ENCODE results near the gene TEX26. TPM values are rescaled to one million over a fixed set of nuclear protein-coding genes. Genes with fewer than 3 reads are reported as not detected.

TEX26 gene
- total RNA-seq, 1 donor, result not detected

GRCh38 chr13:30968846-30969245, 36.4 kb downstream of the TEX26 start:
- Histone ChIP-seq H3K36me3 (ENCODE audit: insufficient read depth, low read length) (no peaks in the 10 kb centered on the region), H3K4me2 (ENCODE audit: insufficient read depth, low read length) (no peak overlapping the region), H3K27me3 (ENCODE audit: insufficient read depth, low read length) (peaks cover 5% of the 10 kb centered on the region), H3K27ac (ENCODE audit: low read depth, low read length) (no peak overlapping the region), H3K4me1 (ENCODE audit: insufficient read depth, low read length) (peaks cover 20% of the 10 kb centered on the region), H2AFZ (ENCODE audit: low read length) (no peak overlapping the region), H4K20me1 (ENCODE audit: insufficient read depth, low read length) (no peaks in the 10 kb centered on the region), H3K9me3 (ENCODE audit: low read depth, low read length) (no peaks in the 10 kb centered on the region), H3K79me2 (ENCODE audit: insufficient read depth, low read length) (no peaks in the 10 kb centered on the region), H3K4me3 (ENCODE audit: insufficient read depth, low read length) (no peak overlapping the region)
- DNase-seq (ENCODE audit: insufficient read length, low spot score, missing footprints), result no peak
- TF ChIP-seq, protein P1, sequence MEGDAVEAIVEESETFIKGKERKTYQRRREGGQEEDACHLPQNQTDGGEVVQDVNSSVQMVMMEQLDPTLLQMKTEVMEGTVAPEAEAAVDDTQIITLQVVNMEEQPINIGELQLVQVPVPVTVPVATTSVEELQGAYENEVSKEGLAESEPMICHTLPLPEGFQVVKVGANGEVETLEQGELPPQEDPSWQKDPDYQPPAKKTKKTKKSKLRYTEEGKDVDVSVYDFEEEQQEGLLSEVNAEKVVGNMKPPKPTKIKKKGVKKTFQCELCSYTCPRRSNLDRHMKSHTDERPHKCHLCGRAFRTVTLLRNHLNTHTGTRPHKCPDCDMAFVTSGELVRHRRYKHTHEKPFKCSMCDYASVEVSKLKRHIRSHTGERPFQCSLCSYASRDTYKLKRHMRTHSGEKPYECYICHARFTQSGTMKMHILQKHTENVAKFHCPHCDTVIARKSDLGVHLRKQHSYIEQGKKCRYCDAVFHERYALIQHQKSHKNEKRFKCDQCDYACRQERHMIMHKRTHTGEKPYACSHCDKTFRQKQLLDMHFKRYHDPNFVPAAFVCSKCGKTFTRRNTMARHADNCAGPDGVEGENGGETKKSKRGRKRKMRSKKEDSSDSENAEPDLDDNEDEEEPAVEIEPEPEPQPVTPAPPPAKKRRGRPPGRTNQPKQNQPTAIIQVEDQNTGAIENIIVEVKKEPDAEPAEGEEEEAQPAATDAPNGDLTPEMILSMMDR (IDR thresholded peaks at IDR 0.05; ENCODE audit: extremely low read depth, low read depth, low read length), result no peak

DNA sequence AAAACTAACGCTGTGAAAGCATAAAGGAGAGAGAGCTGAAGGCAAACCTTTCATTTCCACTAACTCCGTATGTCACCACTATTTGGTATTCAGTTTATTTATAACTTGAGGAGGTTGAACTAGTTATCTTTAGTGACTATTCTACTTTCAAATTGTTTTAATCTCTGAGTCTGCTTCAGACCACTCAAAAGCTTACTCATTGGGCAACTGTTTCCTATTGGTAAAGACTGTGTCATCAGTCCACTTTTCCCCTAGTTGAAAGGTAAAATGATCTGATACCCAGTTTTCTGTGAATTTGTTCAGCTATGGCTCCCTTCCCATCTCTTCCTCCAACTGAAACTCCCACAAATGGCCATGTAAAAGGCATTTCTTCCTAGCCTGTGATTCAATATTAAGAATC, 39.1 kb downstream of the TEX26 start:
- Histone ChIP-seq H3K4me2 (ENCODE audit: insufficient read depth, low read length) (peak overlapping the region; percentile 40), H3K4me1 (ENCODE audit: insufficient read depth, low read length) (peaks cover 18% of the 10 kb centered on the region), H4K20me1 (ENCODE audit: insufficient read depth, low read length) (no peaks in the 10 kb centered on the region), H3K36me3 (ENCODE audit: insufficient read depth, low read length) (no peaks in the 10 kb centered on the region), H3K27me3 (ENCODE audit: insufficient read depth, low read length) (no peaks in the 10 kb centered on the region), H3K9me3 (ENCODE audit: low read depth, low read length) (no peaks in the 10 kb centered on the region), H3K27ac (ENCODE audit: low read depth, low read length) (no peak overlapping the region), H2AFZ (ENCODE audit: low read length) (peak overlapping the region; percentile 45), H3K4me3 (ENCODE audit: insufficient read depth, low read length) (no peak overlapping the region), H3K79me2 (ENCODE audit: insufficient read depth, low read length) (no peaks in the 10 kb centered on the region)
- no peak for DNase-seq (ENCODE audit: insufficient read length, low spot score, missing footprints)
- TF ChIP-seq, protein P1 (IDR thresholded peaks at IDR 0.05; ENCODE audit: extremely low read depth, low read depth, low read length), result no peak

- H3K27me3 ChIP-seq (ENCODE audit: insufficient read depth, low read length), result no peaks in the 10 kb centered on the region
- TF ChIP-seq, protein P1 (IDR thresholded peaks at IDR 0.05; ENCODE audit: extremely low read depth, low read depth, low read length), result no peak
- no peaks in the 10 kb centered on the region for H3K79me2 ChIP-seq (ENCODE audit: insufficient read depth, low read length)
- H2AFZ ChIP-seq (ENCODE audit: low read length), result no peak overlapping the region
- H4K20me1 ChIP-seq (ENCODE audit: insufficient read depth, low read length), result no peaks in the 10 kb centered on the region
- no peak overlapping the region for H3K27ac ChIP-seq (ENCODE audit: low read depth, low read length)
- H3K36me3 ChIP-seq (ENCODE audit: insufficient read depth, low read length), result no peaks in the 10 kb centered on the region
- H3K4me3 ChIP-seq (ENCODE audit: insufficient read depth, low read length), result no peak overlapping the region
- H3K4me1 ChIP-seq (ENCODE audit: insufficient read depth, low read length), result peaks cover 27% of the 10 kb centered on the region
- no peaks in the 10 kb centered on the region for H3K9me3 ChIP-seq (ENCODE audit: low read depth, low read length)
- DNase-seq (ENCODE audit: insufficient read length, low spot score, missing footprints), result no peak
- no peak overlapping the region for H3K4me2 ChIP-seq (ENCODE audit: insufficient read depth, low read length)
Measured at GRCh38 chr13:30972888-30973377, 40.5 kb downstream of the TEX26 start.

DNA sequence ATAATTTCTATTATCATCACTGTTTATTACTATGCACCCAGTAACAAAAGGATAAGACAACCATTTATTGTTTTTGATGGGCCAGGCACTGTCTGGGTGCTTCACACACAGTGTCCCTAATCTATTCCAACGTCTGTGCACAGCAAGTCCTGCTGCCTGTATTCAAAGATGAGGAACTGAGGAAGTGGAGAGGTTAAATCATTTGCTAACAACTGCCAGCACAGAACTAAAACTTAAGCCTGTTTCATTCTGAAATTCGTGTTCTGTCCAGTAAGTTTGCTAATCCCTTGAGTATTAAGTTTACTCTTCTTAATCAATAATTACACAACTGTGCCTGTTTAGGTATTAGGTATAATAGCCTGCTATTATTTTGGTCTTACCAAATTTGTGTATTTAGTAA, 41.9 kb downstream of the TEX26 start:
- H3K27ac ChIP-seq (ENCODE audit: low read depth, low read length), result no peak overlapping the region
- peak overlapping the region; percentile 36 for H2AFZ ChIP-seq (ENCODE audit: low read length)
- no peaks in the 10 kb centered on the region for H3K9me3 ChIP-seq (ENCODE audit: low read depth, low read length)
- H3K4me2 ChIP-seq (ENCODE audit: insufficient read depth, low read length), result no peak overlapping the region
- no peaks in the 10 kb centered on the region for H3K79me2 ChIP-seq (ENCODE audit: insufficient read depth, low read length)
- DNase-seq (ENCODE audit: insufficient read length, low spot score, missing footprints), result no peak
- H3K4me3 ChIP-seq (ENCODE audit: insufficient read depth, low read length), result no peak overlapping the region
- H3K4me1 ChIP-seq (ENCODE audit: insufficient read depth, low read length), result peaks cover 29% of the 10 kb centered on the region
- H3K36me3 ChIP-seq (ENCODE audit: insufficient read depth, low read length), result no peaks in the 10 kb centered on the region
- TF ChIP-seq, protein P1 (IDR thresholded peaks at IDR 0.05; ENCODE audit: extremely low read depth, low read depth, low read length), result no peak
- no peaks in the 10 kb centered on the region for H4K20me1 ChIP-seq (ENCODE audit: insufficient read depth, low read length)
- H3K27me3 ChIP-seq (ENCODE audit: insufficient read depth, low read length), result no peaks in the 10 kb centered on the region
